ENCODE results near the gene ZSCAN30. TPM values are rescaled to one million over a fixed set of nuclear protein-coding genes. Genes with fewer than 3 reads are reported as not detected.

ZSCAN30 gene
- total RNA-seq, 4 donors from 2014 or later, result 5.5 to 18.1 (median 8.0) TPM

DNA sequence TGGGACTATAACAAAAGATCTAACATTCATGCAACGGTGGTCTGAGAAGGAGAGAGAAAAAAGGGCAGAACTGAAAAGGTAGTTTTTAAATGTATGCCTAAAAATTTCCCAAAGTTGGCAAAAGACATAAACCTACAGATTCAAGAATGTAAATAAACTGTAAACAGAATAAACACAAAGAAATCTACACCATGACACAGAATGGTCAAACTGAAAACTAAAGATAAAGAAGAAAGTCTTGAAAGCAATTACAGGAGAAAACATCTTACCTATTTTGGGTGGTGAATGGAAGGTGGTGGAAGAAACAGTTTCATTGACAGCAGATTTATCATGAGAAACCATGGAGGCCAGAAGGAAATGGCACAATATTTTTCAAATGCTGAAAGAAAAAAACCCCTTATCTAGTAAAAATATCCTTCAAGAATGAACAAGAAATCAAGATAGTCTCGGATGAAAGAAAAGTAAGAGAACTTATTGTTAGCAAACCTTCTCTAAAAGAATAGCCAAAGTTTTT lies 84.8 kb downstream of the ZSCAN30 start:
- intact Hi-C loops (cut with DNase I; ENCODE audit: low total_unique reads), result no loop called here
- no peak for DNase-seq (ENCODE audit: low spot score in 2 of 2)
- 61 to 94% methylated on average over 2 of the region's 2 CpGs for whole genome bisulfite sequencing, 2 donors
- H3K4me3 ChIP-seq (ENCODE audit: low read depth, poor library complexity, severe bottlenecking), result no peak overlapping the region
- no peak for TF ChIP-seq POLR2A (IDR thresholded peaks at IDR 0.05)
- TF ChIP-seq, protein P1, sequence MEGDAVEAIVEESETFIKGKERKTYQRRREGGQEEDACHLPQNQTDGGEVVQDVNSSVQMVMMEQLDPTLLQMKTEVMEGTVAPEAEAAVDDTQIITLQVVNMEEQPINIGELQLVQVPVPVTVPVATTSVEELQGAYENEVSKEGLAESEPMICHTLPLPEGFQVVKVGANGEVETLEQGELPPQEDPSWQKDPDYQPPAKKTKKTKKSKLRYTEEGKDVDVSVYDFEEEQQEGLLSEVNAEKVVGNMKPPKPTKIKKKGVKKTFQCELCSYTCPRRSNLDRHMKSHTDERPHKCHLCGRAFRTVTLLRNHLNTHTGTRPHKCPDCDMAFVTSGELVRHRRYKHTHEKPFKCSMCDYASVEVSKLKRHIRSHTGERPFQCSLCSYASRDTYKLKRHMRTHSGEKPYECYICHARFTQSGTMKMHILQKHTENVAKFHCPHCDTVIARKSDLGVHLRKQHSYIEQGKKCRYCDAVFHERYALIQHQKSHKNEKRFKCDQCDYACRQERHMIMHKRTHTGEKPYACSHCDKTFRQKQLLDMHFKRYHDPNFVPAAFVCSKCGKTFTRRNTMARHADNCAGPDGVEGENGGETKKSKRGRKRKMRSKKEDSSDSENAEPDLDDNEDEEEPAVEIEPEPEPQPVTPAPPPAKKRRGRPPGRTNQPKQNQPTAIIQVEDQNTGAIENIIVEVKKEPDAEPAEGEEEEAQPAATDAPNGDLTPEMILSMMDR (IDR thresholded peaks at IDR 0.05), result no peak

DNA sequence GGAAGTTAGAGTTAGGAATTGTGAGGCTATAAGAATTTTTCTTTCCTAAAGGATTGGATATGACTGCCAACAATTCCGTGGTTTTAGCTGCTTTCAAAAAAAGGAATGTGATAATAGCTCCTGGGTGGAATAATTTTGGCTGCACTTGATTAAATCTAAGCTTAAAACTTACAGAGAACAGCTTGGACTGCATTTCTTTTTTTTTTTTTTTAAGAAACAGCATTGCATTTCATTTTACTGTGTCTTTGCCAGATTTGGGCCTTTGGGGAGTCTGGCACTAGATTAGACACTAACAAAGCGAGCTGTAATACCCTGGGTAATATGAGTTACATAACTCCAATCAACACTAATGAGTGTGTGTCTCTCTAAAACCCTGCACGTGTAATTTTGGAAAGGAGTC lies 87.0 kb downstream of the ZSCAN30 start:
- WGBS, 2 donors, result 9 to 17% methylated on average over 3 of the region's 3 CpGs
- no peak for TF ChIP-seq POLR2A (IDR thresholded peaks at IDR 0.05)
- TF ChIP-seq, protein P1 (IDR thresholded peaks at IDR 0.05), result no peak
- DNase-seq (ENCODE audit: low spot score in 2 of 2), result no peak
- intact Hi-C loops (cut with DNase I; ENCODE audit: low total_unique reads), result no loop called here
- no peak overlapping the region for H3K4me3 ChIP-seq (ENCODE audit: low read depth, poor library complexity, severe bottlenecking)

DNA sequence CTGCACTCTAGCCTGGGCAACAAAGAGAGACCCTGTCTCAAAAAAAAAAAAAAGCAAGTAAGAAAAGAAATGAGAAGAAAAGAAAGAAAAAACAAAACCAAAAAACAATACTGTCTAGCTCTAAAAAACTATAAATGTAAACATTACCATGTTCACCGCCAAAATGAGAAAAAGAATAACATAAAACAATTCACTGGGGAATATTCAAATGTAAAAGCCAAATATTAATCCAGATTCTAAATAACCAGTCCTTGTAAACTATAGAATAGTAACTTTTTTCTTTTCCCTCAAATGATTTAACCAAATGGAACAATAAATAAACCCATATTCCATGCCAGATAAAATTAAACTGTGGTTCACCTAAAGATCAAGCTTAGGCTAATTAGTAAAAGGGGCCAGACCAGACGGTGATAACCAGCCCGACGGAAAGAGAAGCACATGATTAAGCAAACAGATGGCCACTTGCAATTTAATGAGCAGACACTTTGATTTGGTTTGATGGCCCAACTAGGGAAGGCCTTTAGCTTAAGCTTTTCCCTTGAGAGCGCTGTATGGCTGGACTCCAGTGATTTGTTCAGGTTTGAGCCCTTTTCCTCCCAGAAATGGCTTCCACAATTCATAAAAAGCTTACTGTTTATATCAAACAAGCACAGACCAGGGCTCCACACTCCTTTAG lies 88.6 kb downstream of the ZSCAN30 start:
- no peak for DNase-seq (ENCODE audit: low spot score in 2 of 2)
- TF ChIP-seq POLR2A (IDR thresholded peaks at IDR 0.05), result no peak
- TF ChIP-seq, protein P1 (IDR thresholded peaks at IDR 0.05), result no peak
- 76 to 80% methylated on average over 5 of the region's 5 CpGs for WGBS, 2 donors
- H3K4me3 ChIP-seq (ENCODE audit: low read depth, poor library complexity, severe bottlenecking), result no peak overlapping the region
- intact Hi-C loops (cut with DNase I; ENCODE audit: low total_unique reads), result no loop called here

Other genes with a start within 250 kb of the ZSCAN30 start
- 10 to 100 TPM; 21.8 to 57.7 (median 40.0) TPM for gene MAPRE2, start 248.8 kb downstream of the ZSCAN30 start, total RNA-seq
- 10 to 100 TPM; 13.2 to 26.9 (median 19.5) TPM for gene ZNF397, start 49.2 kb downstream of the ZSCAN30 start, total RNA-seq
- 10 to 100 TPM; 27.2 to 32.4 (median 30.6) TPM for gene ZNF24, start 54.2 kb upstream of the ZSCAN30 start, total RNA-seq
- 1 to 10 TPM in 3 of 4 donors, under 1 TPM in 1; 0.30 to 2.1 (median 1.1) TPM for gene ZNF396, start 87.1 kb upstream of the ZSCAN30 start, total RNA-seq
- 10 to 100 TPM in 3 of 4 donors, 1 to 10 TPM in 1; 10.0 to 19.8 (median 15.2) TPM for gene INO80C, start 207.7 kb upstream of the ZSCAN30 start, total RNA-seq